D721Med (cell line): Measurements from ENCODE around the gene ETF1.

Source experiments
- DNase-seq: peaks from one replicate; pipeline ENCODE4 v3.0.0; 2011; ENCODE audit warnings: low spot score; ENCODE audit not compliant: insufficient read length
- FAIRE-seq: peaks from 2 replicates; lab custom pipeline; 2011; peaks lifted over from hg19 to GRCh38; lab: Jason Lieb, UNC
- TF ChIP-seq, protein P1 (sequence below): IDR thresholded peaks from 2 replicates; pipeline ENCODE4 v1.5.1; 2012; ENCODE audit warnings: mild to moderate bottlenecking, control low read depth; ENCODE audit not compliant: insufficient read depth; ENCODE audit errors: missing control alignments

Gene ETF1

DNA sequence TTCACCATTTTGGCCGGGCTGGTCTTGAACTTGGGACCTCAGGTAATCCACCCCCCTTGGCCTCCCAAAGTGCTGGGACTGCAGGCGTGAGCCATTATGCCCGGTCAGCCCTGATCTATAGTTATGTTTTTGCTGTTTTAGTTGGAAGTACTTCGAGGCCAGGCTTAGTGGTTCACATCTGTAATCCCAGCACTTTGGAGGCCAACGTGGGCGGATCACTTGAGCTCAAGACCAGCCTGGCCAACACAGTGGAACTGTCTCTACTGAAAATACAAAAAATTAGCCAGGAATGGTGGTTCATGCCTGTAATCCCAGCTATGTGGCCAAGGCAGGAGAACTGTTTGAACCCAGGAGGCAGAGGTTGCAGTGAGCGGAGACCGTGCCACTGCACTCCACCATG is 30.2 kb upstream of the ETF1 start:
- DNase-seq, result no peak
- TF ChIP-seq, protein P1, sequence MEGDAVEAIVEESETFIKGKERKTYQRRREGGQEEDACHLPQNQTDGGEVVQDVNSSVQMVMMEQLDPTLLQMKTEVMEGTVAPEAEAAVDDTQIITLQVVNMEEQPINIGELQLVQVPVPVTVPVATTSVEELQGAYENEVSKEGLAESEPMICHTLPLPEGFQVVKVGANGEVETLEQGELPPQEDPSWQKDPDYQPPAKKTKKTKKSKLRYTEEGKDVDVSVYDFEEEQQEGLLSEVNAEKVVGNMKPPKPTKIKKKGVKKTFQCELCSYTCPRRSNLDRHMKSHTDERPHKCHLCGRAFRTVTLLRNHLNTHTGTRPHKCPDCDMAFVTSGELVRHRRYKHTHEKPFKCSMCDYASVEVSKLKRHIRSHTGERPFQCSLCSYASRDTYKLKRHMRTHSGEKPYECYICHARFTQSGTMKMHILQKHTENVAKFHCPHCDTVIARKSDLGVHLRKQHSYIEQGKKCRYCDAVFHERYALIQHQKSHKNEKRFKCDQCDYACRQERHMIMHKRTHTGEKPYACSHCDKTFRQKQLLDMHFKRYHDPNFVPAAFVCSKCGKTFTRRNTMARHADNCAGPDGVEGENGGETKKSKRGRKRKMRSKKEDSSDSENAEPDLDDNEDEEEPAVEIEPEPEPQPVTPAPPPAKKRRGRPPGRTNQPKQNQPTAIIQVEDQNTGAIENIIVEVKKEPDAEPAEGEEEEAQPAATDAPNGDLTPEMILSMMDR, result no peak
- FAIRE-seq, result no peak

DNA sequence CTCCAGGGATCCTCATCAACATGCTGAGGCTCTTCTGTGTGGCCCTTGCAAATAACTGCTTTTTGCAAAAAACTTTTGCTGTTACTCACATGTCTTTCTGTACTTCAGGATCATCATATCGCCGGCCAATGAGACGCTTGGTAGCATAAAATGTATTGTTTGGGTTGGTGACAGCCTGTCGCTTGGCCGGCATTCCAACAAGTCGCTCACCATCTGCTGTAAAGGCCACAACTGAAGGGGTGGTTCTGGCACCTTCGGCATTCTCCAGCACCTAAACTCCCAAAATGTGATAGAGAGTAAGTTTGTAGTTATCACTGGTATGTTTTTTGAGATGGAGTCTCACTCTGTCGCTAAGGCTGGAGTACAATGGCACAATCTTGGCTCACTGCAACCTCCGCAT is 27.8 kb upstream of the ETF1 start:
- TF ChIP-seq, protein P1, result no peak
- DNase-seq, result no peak
- FAIRE-seq, result no peak

DNA sequence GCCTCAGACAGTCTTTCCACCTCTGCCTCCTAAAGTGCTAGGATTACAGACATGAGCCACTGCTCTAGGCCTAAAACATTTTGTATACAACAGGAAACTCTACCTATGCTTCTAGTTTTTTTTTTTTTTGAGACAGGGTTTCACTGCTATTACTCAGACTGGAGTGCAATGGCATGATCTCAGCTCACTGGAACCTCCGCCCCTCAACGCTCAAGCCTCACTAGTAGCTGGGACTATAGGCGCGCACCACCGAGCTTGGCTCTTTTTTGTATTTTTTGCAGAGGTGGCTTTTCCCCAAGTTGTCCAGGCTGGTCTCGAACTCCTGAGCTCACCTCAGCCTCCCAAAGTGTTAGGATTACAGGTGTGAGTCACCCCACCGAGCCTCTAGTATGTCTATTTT is 26.7 kb upstream of the ETF1 start:
- no peak for DNase-seq
- no peak for FAIRE-seq
- TF ChIP-seq, protein P1, result no peak

DNA sequence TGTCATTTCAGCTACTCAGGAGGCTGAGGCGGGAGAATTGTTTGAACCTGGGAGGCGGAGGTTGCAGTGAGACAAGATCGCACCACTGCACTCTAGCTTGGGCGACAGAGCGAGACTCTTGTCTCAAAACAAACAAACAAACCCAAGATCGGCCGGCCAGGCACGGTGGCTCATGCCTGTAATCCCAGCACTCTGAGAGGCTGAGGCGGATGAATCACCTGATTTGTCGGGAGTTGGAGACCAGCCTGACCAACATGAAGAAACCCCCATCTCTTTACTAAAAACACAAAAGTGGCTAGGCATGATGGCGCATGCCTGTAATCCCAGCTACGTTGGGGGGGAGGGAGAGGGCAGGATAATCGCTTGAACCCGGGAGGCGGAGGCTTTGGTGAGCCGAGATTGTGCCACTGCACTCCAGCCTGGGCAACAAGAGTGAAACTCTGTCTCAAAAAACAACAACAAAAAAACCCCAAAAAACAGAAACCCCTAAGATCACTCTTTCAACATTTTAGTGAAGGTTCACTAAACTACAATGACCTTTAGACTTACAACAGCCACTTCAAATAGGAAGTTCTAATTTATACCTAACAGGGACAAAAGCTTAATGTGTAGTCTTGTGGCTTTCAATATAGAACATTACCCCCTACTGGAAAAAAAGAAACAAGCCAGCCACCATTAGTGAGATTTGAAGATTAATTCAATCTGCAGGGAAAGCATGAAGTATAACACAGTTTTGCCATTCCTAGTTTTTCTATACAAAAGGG is 25.2 kb upstream of the ETF1 start:
- TF ChIP-seq, protein P1, result no peak
- FAIRE-seq (no peak), DNase-seq (no peak)

DNA sequence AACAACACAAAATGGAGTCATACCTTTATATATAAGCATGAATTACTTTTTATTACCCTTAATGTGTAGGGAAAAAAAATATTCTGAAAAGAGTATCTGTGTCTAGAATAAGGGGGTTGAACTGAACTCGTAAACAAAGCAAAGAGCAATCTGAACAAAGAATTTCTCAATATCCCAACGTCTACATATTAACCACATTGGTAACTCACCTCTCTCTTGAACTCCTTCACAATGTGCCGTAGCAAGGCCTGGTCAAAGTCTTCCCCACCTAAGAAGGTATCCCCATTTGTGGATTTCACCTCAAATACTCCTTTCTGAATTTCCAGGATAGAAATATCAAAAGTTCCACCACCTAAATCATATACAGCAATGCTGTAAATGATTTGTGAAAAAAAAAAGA is 23.8 kb upstream of the ETF1 start:
- DNase-seq, result no peak
- TF ChIP-seq, protein P1, result no peak
- no peak for FAIRE-seq

DNA sequence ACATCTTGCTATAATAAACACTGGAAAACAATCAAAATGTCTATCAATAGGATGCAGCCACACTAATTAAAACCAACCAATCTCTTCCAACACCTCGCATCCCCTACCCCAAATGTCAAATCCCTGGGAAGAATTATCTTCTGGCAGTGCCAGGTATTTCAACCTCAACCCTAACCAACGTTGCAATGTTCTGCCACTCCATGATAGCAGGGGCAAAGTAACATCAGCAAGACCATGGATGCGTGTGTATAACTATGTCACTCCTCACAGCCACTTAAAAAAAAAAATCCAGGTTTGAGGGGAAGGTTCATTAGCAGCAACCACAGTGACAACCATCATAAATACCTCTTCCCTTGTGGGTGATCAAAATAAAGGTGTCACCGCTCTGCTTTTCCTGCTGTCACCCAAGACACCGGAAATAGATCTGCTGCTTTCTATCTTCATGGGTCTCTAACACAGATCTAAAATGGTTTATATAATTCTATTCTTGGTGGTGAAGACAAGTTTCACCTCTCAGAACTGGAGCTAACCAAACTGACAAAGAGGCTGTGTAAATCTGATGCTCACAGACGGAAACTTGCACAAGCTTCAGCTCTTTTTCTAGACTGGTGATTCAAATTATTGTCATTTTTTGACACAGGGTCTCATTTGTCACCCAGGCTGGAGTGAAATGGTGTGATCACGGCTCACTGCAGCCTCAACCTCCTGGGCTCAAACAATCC is 22.2 kb upstream of the ETF1 start:
- TF ChIP-seq, protein P1, result no peak
- FAIRE-seq (no peak), DNase-seq (no peak)

DNA sequence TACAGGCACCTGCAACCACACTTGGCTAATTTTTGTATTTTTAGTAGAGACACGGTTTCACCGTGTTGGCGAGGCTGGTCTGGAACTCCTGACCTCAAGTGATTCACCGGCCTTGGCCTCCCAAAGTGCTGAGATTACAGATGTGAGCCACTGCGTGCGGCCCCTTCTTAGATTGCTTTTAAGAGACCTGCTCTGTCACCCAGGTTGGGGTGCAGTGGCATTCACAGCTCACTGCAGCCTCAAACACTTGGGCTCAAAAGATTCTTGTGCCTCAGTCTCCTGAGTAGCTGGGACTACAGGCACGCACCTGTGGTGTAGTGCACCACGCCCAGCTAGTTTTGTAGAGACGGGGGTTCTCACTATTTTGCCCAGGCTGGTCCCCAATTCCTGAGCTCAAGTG is 21.2 kb upstream of the ETF1 start:
- DNase-seq, result no peak
- TF ChIP-seq, protein P1, result no peak
- no peak for FAIRE-seq
